GM21723 (cell line): ENCODE data around the gene ING3.
"Not testable (repeated sequence)": the region's sequence is repeated elsewhere in the genome, so short reads cannot be mapped to it uniquely, and the experiment has no call there.

Experiments
- ATAC-seq: cut with Tn5 transposase; IDR thresholded peaks from one replicate; pipeline ENCODE4 v1.9.1; 2021; ENCODE audit warnings: mild to moderate bottlenecking, moderate library complexity; ENCODE audit not compliant: unreplicated experiment

ING3 gene

DNA sequence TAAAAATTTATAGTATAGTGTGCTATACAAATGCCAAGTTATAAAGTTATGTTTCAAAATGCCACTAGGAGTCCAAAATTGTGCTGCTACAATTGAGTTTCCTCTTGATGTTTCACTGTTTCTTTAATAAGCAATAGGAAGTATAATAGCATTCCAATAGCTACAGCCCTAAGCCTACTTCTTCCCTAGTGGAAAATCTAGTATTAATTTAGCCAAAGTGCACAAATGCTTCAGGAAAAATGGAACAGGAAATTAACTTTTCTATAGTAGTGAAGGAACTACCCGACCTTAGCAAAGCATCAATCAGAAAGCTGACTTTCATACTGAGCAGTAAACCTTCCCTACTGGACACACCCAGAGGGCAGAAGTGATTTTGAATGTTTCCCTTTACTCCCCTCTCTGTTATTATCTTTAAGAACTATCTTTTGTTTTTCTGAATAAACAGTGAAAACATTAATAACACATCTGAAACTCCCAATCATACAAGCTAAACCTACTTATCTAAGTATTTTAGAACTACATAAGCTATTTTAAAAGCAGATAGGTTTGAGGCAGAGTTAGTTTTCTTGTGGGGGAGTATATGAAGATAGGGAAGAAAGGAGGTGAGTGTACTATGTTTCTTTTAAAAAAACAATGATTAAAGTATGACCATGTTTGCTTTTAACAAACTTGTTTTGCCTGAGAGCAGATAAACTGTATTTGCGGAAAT lies 51.6 kb downstream of the ING3 start:
- ATAC-seq: no peak

DNA sequence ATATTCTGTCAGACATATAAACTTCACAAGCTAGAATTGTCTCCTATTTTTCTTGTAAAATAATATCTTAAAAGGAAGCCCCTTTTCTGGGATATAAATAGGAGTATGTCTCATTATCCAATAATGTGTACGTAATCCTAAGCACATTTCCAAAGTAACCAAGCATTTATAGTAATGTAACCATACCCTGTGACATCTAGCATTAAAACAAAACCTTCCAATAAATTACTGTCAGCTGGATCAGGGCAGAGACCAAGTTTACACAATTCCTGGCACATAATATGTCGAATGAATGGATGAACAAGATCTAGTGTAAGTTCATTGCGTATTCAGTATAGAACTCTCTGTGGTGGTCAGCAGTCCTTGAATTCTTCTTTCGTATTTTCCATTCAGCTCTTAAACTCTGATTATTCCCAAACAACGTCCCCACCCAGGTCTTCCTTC lies 52.2 kb downstream of the ING3 start:
- ATAC-seq: no peak

DNA sequence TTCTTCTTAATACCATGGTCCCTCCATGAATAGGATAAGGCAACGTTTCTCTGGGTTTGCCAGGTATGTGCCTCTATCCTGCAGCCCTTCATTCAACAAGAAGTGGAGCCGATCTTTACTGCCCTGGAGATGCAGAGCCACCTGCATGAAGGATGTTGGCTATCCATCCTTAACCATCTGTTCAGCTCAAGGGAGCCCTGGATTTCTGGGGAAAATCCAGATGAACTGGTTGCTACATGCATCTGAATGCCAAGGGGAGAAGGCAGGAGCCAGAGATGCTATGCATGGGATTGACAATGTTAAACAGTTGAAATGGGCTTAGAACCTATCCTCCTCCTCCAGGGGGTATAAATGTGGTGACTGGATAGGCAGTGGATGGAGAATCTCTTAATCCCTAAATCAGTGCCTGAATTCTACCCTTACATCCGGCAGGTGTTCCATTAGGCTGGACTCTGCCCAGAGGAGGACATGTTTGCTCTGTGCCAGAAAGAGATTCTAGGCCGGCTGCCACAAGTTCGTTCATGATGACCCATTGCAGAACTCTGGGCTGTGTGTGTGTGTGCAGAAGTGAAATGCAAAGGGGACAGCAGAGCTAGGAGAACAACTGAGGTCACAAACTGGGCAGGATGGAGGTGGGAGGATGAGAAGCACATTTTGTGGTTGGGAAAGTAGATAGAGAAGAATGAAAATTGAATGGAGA lies 53.6 kb downstream of the ING3 start:
- no peak for ATAC-seq

DNA sequence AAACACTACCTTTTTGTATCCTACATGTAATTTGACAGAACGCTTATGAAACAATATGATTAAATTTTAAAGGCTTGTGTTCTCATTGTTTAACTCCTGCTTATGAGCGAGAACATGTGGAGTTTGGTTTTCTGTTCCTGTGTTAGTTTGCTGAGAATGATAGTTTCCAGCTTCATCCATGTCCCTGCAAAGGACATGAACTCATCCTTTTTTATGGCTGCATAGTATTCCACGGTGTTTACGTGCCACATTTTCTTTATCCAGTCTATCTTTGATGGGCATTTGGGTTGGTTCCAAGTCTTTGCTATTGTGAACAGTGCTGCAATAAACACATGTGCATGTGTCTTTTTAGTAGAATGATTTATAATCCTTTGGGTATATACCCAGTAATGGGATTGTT lies 54.5 kb downstream of the ING3 start:
- ATAC-seq: not testable (repeated sequence)

DNA sequence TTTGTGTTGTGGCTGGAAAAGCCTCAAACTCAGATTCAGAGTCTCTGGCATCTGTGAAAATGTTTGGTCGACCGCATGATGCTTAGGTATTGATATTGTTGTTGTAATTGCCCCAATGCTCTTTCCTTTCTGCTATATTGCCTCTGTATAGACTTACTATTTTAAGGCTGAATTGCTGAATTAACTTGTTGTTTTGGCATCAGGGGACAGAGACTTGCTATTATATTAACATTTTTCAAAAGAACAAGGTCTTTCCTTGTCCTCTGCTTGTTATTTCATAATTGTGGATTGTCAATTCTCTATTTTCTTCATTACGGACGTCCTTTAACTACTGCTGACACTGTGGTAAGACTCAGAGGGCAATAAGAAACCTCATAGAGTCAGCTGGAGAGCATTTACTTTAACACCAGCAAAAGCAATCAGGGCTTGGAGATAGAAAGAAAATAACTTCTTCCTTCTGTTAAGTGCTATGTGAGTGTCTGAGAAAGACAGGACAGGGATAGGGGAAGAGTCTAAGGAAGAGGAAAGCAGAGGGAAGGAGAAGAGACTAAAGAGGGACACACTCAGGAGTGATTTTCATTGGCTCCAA lies 55.5 kb downstream of the ING3 start:
- no peak for ATAC-seq

DNA sequence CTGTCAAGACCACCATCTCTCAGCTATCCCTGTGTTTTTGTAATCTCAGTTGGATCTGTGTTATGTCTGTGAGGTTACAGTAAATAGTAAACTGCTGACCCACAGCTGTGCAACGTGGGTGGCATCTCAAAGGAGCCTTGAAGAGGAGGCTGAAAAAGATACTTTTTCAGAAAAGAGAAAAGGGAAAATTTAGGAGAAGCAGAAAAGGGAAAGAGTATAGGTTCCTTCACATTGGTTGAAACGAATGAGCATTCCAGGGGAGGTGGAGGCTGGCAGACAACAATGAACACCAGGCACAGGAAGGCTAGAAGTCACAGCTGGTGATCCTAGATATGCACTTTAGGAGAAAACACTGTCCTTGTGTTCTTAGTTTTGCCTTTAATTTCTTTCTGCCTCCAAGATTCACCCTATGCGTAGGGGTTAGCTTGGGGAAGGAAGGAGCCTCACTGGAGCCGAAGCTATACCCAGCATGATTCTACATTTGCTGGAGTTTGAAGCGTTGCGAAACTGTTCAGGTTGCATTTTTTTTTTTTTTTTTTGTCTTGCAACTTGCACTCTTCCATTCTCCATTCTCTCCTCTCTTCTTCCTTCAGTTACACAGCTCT lies 56.2 kb downstream of the ING3 start:
- no peak for ATAC-seq

DNA sequence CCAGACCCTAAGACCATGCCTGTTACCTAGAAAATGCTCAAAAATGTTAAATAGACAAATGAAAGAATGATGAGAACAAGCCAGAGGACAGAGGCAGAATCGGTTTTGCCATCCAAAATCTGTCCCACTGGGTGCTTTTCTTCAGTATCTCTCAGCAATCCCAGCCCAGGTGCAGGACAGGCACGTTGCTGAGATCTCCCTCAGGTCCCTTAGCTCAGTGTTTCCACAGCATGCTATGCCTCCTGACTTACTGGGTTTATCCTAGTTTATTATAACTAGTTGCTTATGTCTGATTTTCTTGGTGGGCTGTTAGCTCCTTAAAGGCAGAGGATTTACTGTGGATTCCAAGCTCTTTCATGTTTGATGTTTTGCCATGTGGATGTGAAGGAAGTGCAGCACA lies 58.2 kb downstream of the ING3 start:
- no peak for ATAC-seq

DNA sequence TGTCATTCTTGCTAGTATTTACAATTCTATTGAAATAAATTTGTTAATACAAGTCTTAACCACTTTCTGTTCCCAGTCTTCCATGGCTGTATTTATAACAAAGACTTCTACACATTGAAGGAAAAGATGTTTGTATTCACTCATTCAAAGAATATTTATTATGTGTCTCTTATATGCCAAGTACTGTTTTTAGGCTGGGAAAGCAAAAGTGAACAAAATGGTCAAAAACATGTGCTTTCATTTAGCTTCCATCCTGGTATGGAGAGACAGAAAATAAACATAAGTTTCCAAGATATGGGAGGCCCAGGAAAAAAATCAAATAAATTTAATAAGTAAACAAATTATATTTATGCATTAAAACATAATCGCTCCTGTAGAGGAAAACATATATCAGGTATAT lies 60.8 kb downstream of the ING3 start:
- no peak for ATAC-seq

DNA sequence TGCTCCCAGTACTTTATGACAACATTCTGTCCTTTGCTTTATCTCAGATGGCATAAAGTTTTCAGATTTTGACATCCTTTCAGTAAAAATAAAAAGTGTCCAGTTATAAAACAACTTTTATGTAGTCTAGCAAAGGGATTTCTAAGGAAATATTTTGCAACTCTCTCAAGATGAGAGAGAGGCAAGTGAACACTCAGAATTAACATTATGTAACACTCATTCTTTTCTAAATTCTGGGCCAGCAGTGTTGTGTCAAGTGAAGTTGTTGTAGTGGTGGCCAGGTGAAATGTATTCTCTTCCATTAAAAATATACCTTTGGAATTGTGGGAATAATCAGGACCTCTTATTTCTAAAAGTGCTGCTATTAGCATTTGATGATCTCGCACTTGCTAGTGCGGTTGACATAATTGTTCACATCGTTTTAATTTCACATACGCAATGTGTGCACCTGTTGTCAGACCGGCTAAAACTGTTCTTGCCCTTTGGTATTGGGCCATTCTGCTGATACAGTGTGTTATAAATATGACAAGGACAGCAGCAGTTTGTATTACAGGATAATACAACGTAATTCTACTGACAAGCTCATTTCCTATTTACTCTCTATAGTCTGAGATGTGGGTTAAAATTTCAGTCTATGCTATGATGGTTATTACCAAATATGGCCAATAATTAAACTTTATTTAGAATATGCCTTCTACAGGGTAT lies 61.7 kb downstream of the ING3 start:
- no peak for ATAC-seq

DNA sequence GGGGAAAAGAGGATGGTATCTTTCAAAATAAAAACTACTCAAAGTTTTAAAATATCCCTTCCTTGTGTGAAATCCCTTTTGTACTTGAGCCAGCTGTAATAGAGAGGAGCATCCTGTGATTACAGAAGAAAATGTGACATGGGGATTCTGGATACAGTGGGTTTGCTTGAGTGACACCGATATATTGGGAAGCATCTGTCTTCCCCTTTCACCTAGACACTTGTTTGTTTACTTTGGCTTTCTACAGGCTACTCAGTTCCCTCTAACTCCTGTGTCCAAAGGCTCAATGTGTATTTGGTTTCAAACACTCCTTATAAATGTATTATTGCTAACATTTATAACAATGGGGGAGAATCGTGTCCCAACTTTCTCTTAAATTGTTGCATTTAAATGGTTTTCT lies 62.3 kb downstream of the ING3 start:
- no peak for ATAC-seq

DNA sequence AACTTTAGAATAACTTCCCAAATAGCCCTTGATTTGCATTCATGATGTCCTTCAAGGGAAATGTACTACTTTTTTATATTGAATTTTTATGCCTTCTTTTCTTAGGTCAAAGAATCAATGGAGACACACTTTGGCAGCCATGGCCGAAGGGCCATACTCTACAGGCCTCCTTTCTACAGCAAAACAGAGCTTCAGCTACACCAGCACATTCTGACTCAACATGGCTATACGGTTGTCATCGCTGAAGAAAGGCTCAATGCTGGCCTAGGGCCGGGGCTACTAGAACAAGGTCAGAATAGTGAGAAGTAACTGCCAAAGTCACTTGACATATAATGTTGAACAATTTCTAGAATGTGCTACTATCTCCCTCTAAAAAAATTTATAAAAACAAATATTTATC lies 65.0 kb downstream of the ING3 start:
- no peak for ATAC-seq

DNA sequence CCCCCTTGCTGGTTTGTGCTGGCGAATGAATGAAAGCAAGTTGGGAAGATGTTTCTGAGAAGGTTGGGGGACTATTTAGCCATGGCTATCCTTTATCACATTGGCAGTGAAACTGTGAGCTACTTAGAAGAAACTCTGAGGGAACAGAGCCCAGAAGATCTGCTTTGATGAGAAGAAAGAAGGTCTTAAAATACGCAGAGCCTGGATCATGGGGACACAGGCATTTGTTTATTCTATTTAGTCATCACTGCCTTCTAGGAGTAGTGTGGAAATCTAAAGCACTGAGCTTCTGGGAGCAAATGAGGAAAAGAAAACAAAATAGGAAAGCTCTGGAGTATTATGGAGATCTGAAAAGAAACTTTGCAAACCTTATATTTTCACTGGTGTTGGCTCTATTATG lies 66.4 kb downstream of the ING3 start:
- ATAC-seq: no peak

DNA sequence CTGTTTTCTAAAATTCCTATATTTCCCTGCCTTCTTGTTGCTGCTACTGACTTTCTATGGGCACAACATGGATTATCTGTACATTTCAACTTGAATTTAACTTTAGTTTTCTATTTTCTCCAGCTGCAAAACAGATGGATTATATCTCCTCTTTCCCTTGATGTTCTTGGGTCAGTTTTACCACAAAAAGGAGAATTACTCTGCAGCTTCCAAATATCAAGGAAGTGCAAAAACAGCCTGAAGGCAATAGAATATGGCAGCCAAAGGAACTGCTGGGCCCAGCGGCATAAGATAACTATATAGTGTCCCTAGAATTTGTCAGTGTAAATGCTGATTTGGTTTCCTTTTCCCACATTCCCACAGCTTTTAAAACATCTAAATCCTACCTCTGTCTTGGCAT lies 67.0 kb downstream of the ING3 start:
- ATAC-seq: no peak

DNA sequence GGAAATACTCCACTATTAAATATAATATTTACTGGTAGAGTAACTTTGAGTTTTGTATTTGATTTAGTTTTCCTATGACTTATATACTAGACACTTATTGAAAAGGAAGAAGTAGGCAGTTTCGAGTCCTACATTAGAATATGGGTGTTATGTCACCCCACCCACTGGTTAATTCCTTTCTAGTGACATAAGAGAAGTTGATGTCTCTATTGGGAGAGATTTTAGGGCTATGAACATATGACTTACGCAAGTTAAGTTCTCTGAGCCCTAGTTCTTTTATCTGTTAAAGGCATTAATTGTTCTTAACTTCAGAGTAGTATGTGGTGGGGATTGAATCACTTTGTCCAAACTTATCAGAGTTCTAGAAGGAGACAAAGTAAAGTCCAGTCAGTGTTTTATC lies 68.4 kb downstream of the ING3 start:
- no peak for ATAC-seq

DNA sequence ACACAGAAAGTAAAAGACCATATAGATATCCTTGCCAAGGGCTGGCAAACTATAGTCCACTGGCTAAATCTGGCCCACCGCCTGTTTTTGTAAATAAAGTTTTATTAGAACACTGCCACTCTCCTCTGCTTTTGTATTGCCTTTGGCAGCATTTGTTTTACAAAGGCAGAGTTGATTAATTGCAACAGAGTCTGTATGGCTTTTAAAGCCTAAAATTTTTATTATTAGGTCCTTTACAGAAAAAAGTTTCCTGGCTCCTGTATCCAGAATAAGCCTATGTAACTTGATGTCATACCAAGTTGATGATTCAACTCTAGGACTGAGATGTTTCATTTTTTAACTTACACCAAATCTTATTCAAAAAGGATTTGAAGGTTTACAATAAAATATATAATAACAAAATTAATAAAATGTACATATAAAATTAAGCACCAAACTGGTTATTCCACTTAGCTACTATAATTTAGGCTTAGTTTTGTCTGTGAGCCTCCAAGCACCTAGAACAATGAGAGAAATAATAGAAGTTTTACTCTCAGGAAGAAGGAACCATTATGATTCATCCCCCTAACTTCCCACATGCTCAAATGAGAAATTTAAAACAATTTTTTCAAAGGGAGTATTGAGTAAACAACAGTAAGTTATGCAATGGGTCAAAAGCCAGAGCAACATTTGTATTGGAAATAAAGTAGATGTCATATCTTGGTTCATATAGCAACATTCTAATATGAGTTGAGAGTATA lies 69.8 kb downstream of the ING3 start:
- ATAC-seq: no peak

DNA sequence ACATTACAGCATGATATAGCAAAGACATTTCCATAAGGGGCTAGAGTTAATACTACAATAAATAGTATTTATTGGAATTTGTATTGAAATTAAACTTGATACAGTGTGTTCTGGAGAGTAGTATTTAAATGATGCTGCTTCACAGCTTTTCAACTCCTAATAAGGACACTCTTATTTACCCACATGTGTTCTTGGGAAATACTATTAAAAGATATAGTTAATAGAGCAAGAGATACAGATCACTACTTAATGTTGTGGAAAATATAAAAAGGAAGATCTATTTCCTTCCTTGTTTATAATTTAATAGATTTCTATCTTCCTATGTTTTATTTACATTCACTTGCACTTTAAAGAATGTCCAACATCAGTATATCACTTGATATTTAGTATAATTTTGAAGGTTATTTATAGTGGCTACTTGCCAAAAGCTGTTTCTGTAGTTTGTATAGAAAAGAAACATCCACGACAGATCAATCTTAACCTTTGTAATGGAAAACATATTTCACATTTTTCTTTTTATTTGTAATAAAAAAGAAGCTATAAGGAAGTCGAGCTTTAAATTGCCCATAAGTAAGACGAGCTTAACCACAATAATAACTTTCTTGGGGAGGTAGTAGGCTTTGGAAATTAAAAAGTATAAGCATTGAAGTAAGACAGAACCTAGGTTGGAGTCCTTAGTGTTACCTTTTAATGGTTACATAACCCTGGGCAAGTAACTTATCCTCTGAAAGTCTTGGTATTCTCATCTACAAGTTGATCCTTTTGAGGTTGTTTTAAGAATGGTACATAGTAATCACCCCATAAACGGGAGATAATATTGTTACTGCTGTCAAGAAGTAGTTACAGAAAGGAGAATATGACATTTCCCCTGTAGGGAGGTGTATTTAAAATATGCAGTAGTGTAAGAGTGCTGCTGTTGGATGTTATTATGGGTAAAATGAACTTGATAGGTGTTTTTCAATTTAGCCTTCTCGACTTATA lies 70.7 kb downstream of the ING3 start:
- no peak for ATAC-seq

DNA sequence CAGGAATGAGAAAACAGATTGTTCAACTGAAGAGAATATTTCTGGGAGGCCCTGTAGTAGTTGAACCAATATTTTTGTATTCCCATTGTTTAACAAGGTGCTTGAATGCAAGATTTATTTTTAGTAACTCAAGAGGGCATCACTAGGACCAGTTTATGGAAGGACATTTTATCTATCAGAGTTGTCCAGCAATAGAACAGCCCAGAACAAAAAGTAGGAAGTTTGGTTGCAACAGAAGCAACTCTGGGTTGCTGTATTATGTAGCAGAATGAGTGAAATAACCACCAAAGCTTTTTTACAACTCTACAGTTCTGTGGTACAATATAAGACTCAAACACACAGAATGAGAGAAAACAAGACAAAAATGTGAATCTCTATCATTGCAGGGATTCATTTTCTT lies 72.6 kb downstream of the ING3 start:
- ATAC-seq: no peak

DNA sequence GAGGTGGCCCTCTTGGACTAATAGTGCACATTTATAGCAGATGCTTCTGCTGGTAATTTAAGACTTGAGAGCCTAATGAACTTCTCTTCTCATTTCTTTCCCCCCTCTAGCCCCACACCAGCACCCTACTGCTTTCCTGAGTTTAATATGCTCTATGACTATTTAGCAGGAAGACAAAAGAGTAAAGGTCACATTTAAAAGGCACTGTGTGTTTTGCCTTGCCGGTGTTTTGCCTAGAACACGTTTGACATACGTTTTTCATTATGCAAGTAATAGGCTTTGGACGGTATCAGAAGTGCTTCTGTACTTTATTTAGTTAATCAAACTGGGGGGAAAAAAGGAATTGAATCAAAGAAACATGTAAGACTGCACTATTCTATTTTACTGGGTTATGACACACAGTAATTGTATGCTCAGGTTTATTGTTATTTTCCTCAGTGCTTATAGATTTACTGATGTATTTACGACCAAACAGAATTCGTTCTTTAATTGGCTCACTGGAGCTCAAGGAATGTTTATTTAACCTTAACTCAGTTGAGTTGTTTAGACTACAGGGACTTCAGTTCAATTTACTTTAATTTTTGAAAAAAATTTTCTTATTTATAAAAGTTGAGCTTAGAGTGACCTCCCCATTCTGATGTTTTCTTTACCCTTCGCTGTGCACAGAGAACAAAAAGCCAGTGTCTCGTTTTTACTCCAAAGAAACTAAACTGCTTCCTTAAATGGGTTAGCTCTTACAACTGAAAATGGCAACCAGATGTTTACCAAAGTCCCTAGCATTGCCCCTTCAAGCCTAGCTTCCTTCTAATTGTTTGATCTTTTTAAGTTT lies 73.3 kb downstream of the ING3 start:
- ATAC-seq: no peak

DNA sequence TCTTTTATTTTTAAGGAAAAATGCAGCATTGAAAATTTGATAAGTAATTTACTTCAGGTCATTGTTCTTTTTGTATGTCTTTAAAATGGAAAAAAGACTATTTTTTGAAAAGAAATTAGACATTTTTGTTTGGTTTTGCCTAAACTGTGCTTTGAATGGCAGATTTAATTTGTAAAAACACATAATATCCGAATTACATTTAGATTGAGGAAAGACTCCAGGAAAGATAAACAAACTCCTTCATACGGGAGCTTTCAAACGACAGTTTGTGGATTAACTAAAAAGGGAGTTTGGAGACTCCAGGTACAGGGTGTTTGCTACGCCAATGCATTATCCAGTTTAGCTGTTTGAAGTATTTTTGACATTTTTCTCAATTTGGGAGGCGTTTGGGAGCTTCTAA lies 74.0 kb downstream of the ING3 start:
- ATAC-seq: no peak
